ENCODE measurements around the gene UBE2K.
"Not testable (repeated sequence)": the region's sequence is repeated elsewhere in the genome, so short reads cannot be mapped to it uniquely, and the experiment has no call there.

UBE2K gene

GRCh38 chr4:39729557-39729956 lies 31.6 kb downstream of the UBE2K start:
- DNase-seq (ENCODE audit: low read depth, low spot score): no peak

GRCh38 chr4:39730072-39730471 lies 32.1 kb downstream of the UBE2K start:
- no peak for DNase-seq (ENCODE audit: low read depth, low spot score)

- DNase-seq (ENCODE audit: low read depth, low spot score): no peak
These were observed 34.0 kb downstream of the UBE2K start for GRCh38 chr4:39731908-39732307.

- DNase-seq (ENCODE audit: low read depth, low spot score): no peak
These were observed 34.8 kb downstream of the UBE2K start for GRCh38 chr4:39732728-39733127.

- not testable (repeated sequence) for DNase-seq (ENCODE audit: low read depth, low spot score)
These were observed 41.7 kb downstream of the UBE2K start for GRCh38 chr4:39739591-39739990.

- no peak for DNase-seq (ENCODE audit: low read depth, low spot score)
These were observed 43.5 kb downstream of the UBE2K start for GRCh38 chr4:39741401-39741800.

GRCh38 chr4:39745920-39746319 lies 48.0 kb downstream of the UBE2K start:
- no peak for DNase-seq (ENCODE audit: low read depth, low spot score)

GRCh38 chr4:39750216-39750615 lies 52.3 kb downstream of the UBE2K start:
- no peak for DNase-seq (ENCODE audit: low read depth, low spot score)

- no peak for DNase-seq (ENCODE audit: low read depth, low spot score)
These were observed 56.4 kb downstream of the UBE2K start for GRCh38 chr4:39754309-39754708.

GRCh38 chr4:39756159-39756558 lies 58.2 kb downstream of the UBE2K start:
- no peak for DNase-seq (ENCODE audit: low read depth, low spot score)

- no peak for DNase-seq (ENCODE audit: low read depth, low spot score)
These were observed 60.2 kb downstream of the UBE2K start for GRCh38 chr4:39758176-39758575.

GRCh38 chr4:39759569-39759968 lies 61.6 kb downstream of the UBE2K start:
- no peak for DNase-seq (ENCODE audit: low read depth, low spot score)

- no peak for DNase-seq (ENCODE audit: low read depth, low spot score)
These were observed 63.2 kb downstream of the UBE2K start for GRCh38 chr4:39761005-39761667.

GRCh38 chr4:39763714-39764572 lies 66.0 kb downstream of the UBE2K start:
- no peak for DNase-seq (ENCODE audit: low read depth, low spot score)

- DNase-seq (ENCODE audit: low read depth, low spot score): no peak
These were observed 72.1 kb downstream of the UBE2K start for GRCh38 chr4:39770005-39770404.

GRCh38 chr4:39770471-39770870 lies 72.5 kb downstream of the UBE2K start:
- DNase-seq (ENCODE audit: low read depth, low spot score): no peak

- DNase-seq (ENCODE audit: low read depth, low spot score): no peak
These were observed 73.2 kb downstream of the UBE2K start for GRCh38 chr4:39770969-39771724.

GRCh38 chr4:39781988-39782387 lies 84.1 kb downstream of the UBE2K start:
- DNase-seq (ENCODE audit: low read depth, low spot score): not testable (repeated sequence)

- no peak for DNase-seq (ENCODE audit: low read depth, low spot score)
These were observed 87.1 kb downstream of the UBE2K start for GRCh38 chr4:39785083-39785482.

- no peak for DNase-seq (ENCODE audit: low read depth, low spot score)
These were observed 88.9 kb downstream of the UBE2K start for GRCh38 chr4:39786838-39787237.

- DNase-seq (ENCODE audit: low read depth, low spot score): no peak
These were observed 94.2 kb downstream of the UBE2K start for GRCh38 chr4:39792128-39792527.

GRCh38 chr4:39792529-39792928 lies 94.6 kb downstream of the UBE2K start:
- no peak for DNase-seq (ENCODE audit: low read depth, low spot score)

Data from activated naive CD8-positive, alpha-beta T cell treated with anti-CD3 and anti-CD28 coated beads, Interleukin-2, amount 50 U/mL, for 16 hours (primary cell).